Activated CD4-positive, CD25-positive, alpha-beta regulatory T cell treated with anti-CD3 and anti-CD28 coated beads, Interleukin-2, amount 50 U/mL, for 72 hours (primary cell): Measurements from ENCODE around the gene MS4A7.
"Not testable (repeated sequence)": the region's sequence is repeated elsewhere in the genome, so short reads cannot be mapped to it uniquely, and the experiment has no call there.

ENCODE experiments used
- DNase-seq: peaks from one replicate; pipeline ENCODE4 v3.0.0; 2021

The MS4A7 gene

GRCh38 chr11:60378354-60378753 lies at the start of gene MS4A7:
Gene MS4A7, plus strand, starts transcription at chr11:60378532. Its CDS starts 4,610 bp downstream, at chr11:60383142.
- DNase-seq, result no peak

GRCh38 chr11:60332846-60333245 lies 45.5 kb upstream of the MS4A7 start:
- no peak for DNase-seq

- DNase-seq, result peak; percentile 66
Measured at GRCh38 chr11:60334005-60334620, 44.2 kb upstream of the MS4A7 start.

GRCh38 chr11:60336767-60337391 lies 41.5 kb upstream of the MS4A7 start:
- DNase-seq, result no peak

GRCh38 chr11:60338053-60338452 lies 40.3 kb upstream of the MS4A7 start:
- no peak for DNase-seq

GRCh38 chr11:60339356-60339755 lies 39.0 kb upstream of the MS4A7 start:
- DNase-seq, result no peak

- no peak for DNase-seq
Measured at GRCh38 chr11:60343094-60343704, 35.1 kb upstream of the MS4A7 start.

GRCh38 chr11:60344146-60344545 lies 34.2 kb upstream of the MS4A7 start:
- DNase-seq, result no peak

- no peak for DNase-seq
Measured at GRCh38 chr11:60345489-60345888, 32.8 kb upstream of the MS4A7 start.

GRCh38 chr11:60347084-60347797 lies 31.1 kb upstream of the MS4A7 start:
- DNase-seq, result no peak

GRCh38 chr11:60348116-60348515 lies 30.2 kb upstream of the MS4A7 start:
- no peak for DNase-seq

GRCh38 chr11:60349990-60350389 lies 28.3 kb upstream of the MS4A7 start:
- DNase-seq, result no peak

GRCh38 chr11:60357771-60358170 lies 20.6 kb upstream of the MS4A7 start:
- no peak for DNase-seq

- DNase-seq, result no peak
Measured at GRCh38 chr11:60360621-60361020, 17.7 kb upstream of the MS4A7 start.

- no peak for DNase-seq
Measured at GRCh38 chr11:60362241-60362640, 16.1 kb upstream of the MS4A7 start.

GRCh38 chr11:60363542-60364470 lies 14.5 kb upstream of the MS4A7 start:
- DNase-seq, result peak; percentile 48

GRCh38 chr11:60366262-60366904 lies 11.9 kb upstream of the MS4A7 start:
- not testable (repeated sequence) for DNase-seq

GRCh38 chr11:60367009-60367408 lies 11.3 kb upstream of the MS4A7 start:
- no peak for DNase-seq

- DNase-seq, result no peak
Measured at GRCh38 chr11:60367896-60368295, 10.4 kb upstream of the MS4A7 start.

GRCh38 chr11:60370252-60370810 lies 8.0 kb upstream of the MS4A7 start:
- no peak for DNase-seq

GRCh38 chr11:60370811-60371298 lies 7.5 kb upstream of the MS4A7 start:
- no peak for DNase-seq

GRCh38 chr11:60371386-60371785 lies 6.9 kb upstream of the MS4A7 start:
- DNase-seq, result no peak
